H1 (cell line): Measurements from ENCODE around the gene HNRNPDL. TPM values are rescaled to one million over a fixed set of nuclear protein-coding genes. Genes with fewer than 3 reads are reported as not detected.
A peak's percentile ranks its signal among the peaks of the same experiment; 100 is the strongest.

ENCODE experiments used
- CTCF ChIA-PET: fragments of 300-600 bp; sonication (Branson Sonifier 250); formaldehyde crosslinking; loops from one replicate; lab custom pipeline; 2021; ENCODE audit not compliant: partially characterized antibody; lab: Charles Lee
- POLR2A ChIA-PET: fragments of 300-600 bp; sonication (Branson Sonifier 250); formaldehyde crosslinking; loops from one replicate; lab custom pipeline; 2021; ENCODE audit warnings: inconsistent platforms; ENCODE audit not compliant: partially characterized antibody; lab: Charles Lee
- DNase-seq, 2 experiments: peaks; one replicate each; pipeline versions ENCODE4 v3.0.0 to v3.0.0-alpha.2; 2010 to 2022; ENCODE audit warnings: low spot score in 2 of 2, low read depth in 1 of 2, mixed read lengths in 1 of 2
- FAIRE-seq: peaks from 2 replicates; lab custom pipeline; 2011; peaks lifted over from hg19 to GRCh38; lab: Jason Lieb, UNC
- H2AFZ ChIP-seq: 2 replicates; pipeline ENCODE4 v1.8.1; 2012; ENCODE audit warnings: low read length, inconsistent platforms
- H2AK5ac ChIP-seq: 2 replicates; pipeline ENCODE4 v1.6.1; 2013; ENCODE audit warnings: low read depth, low read length
- H2BK120ac ChIP-seq: replicated peaks from 2 replicates; pipeline ENCODE3; 2013; ENCODE audit warnings: low read depth, low read length, inconsistent platforms
- H2BK12ac ChIP-seq: 2 replicates; pipeline ENCODE4 v1.6.1; 2013; ENCODE audit warnings: low read depth, low read length
- H2BK15ac ChIP-seq: 2 replicates; pipeline ENCODE4 v1.6.1; 2013; ENCODE audit warnings: low read length
- H2BK20ac ChIP-seq: 2 replicates; pipeline ENCODE4 v1.6.1; 2013; ENCODE audit warnings: low read length
- H2BK5ac ChIP-seq: 2 replicates; pipeline ENCODE4 v1.6.1; 2013; ENCODE audit warnings: low read depth, low read length
- H3K14ac ChIP-seq: 2 replicates; pipeline ENCODE4 v1.6.1; 2013; ENCODE audit warnings: inconsistent platforms; ENCODE audit not compliant: insufficient read length
- H3K18ac ChIP-seq: 2 replicates; pipeline ENCODE4 v1.6.1; 2013; ENCODE audit warnings: low read length; ENCODE audit errors: extremely low read depth
- H3K23ac ChIP-seq: 2 replicates; pipeline ENCODE4 v1.6.1; 2013; ENCODE audit warnings: inconsistent platforms; ENCODE audit not compliant: insufficient read length
- H3K23me2 ChIP-seq: 2 replicates; pipeline ENCODE4 v1.6.1; 2013; ENCODE audit warnings: low read depth, low read length
- H3K27ac ChIP-seq: 2 replicates; pipeline ENCODE4 v1.6.1; 2011; ENCODE audit warnings: low read depth, low read length, inconsistent platforms
- H3K27me3 ChIP-seq, 4 experiments: replicated peaks in 1 of 4; 1 replicate in 1 of 4; 2 replicates in 3 of 4; pipeline versions ENCODE4 v1.6.1 to v1.8.1; 2011 to 2013; ENCODE audit warnings: low read length in 3 of 4, mild to moderate bottlenecking in 3 of 4, inconsistent platforms in 2 of 4, mixed read lengths in 2 of 4, moderate library complexity in 1 of 4; ENCODE audit not compliant: control insufficient read depth in 3 of 4, insufficient read depth in 3 of 4; ENCODE audit errors: extremely low read depth in 1 of 4
- H3K36me3 ChIP-seq, 4 experiments: 2 replicates each; pipeline versions ENCODE4 v1.6.1 to v1.8.1; 2011 to 2013; ENCODE audit warnings: mild to moderate bottlenecking in 4 of 4, low read length in 3 of 4, moderate library complexity in 2 of 4, control low read depth in 1 of 4, inconsistent platforms in 1 of 4; ENCODE audit not compliant: insufficient read depth in 4 of 4, control insufficient read depth in 2 of 4
- H3K4ac ChIP-seq: replicated peaks from 2 replicates; pipeline ENCODE3; 2013; ENCODE audit warnings: low read length, low read depth, mixed read lengths, inconsistent platforms; ENCODE audit not compliant: insufficient read length
- H3K4me1 ChIP-seq, 4 experiments: replicated peaks in 1 of 4; 1 replicate in 1 of 4; 2 replicates in 3 of 4; pipeline versions ENCODE4 v1.6.1 to v1.8.1; 2011 to 2013; ENCODE audit warnings: low read length in 3 of 4, inconsistent platforms in 2 of 4, mixed read lengths in 1 of 4; ENCODE audit not compliant: insufficient read depth in 4 of 4, control insufficient read depth in 3 of 4
- H3K4me2 ChIP-seq, 2 experiments: 2 replicates each; pipeline versions ENCODE4 v1.6.1 to v1.8.1; 2011 to 2013; ENCODE audit warnings: low read depth in 2 of 2, low read length in 2 of 2, control low read depth in 1 of 2, inconsistent platforms in 1 of 2, mild to moderate bottlenecking in 1 of 2; ENCODE audit not compliant: insufficient read depth in 1 of 2
- H3K4me3 ChIP-seq, 4 experiments: fragments of 200-600, 300-600 bp in 1 of 4; sonication (generic), shearing (Covaris generic), sonication (Bioruptor Twin) in 1 of 4; 2 replicates each; pipeline versions ENCODE4 v1.5.1 to v1.8.1; 2011 to 2016; ENCODE audit warnings: low read length in 4 of 4, low read depth in 3 of 4, control low read depth in 2 of 4, inconsistent platforms in 2 of 4, mild to moderate bottlenecking in 2 of 4, mixed read lengths in 1 of 4, moderate library complexity in 1 of 4; ENCODE audit not compliant: insufficient read depth in 2 of 4; ENCODE audit errors: extremely low read depth in 1 of 4
- H3K56ac ChIP-seq: replicated peaks from 2 replicates; pipeline ENCODE3; 2013; ENCODE audit warnings: low read depth, mild to moderate bottlenecking, mixed read lengths, low read length, inconsistent platforms; ENCODE audit not compliant: insufficient read length
- H3K79me1 ChIP-seq: 2 replicates; pipeline ENCODE4 v1.6.1; 2013; ENCODE audit warnings: low read depth, low read length, control low read depth
- H3K79me2 ChIP-seq, 2 experiments: 2 replicates each; pipeline versions ENCODE4 v1.6.1 to v1.8.1; 2012 to 2013; ENCODE audit warnings: low read length in 2 of 2, mild to moderate bottlenecking in 2 of 2, inconsistent platforms in 1 of 2; ENCODE audit not compliant: insufficient read depth in 2 of 2, control insufficient read depth in 1 of 2
- H3K9ac ChIP-seq, 4 experiments: replicated peaks in 1 of 4; 1 replicate in 1 of 4; 2 replicates in 3 of 4; pipeline versions ENCODE4 v1.6.1 to v1.8.1; 2011 to 2013; ENCODE audit warnings: low read depth in 3 of 4, low read length in 3 of 4, control low read depth in 2 of 4, mild to moderate bottlenecking in 2 of 4, moderate library complexity in 2 of 4, inconsistent platforms in 1 of 4; ENCODE audit errors: extremely low read depth in 1 of 4
- H3K9me3 ChIP-seq, 2 experiments: 2 replicates each; pipeline versions ENCODE4 v1.6.1 to v1.8.1; 2012 to 2013; ENCODE audit warnings: mild to moderate bottlenecking in 2 of 2, moderate library complexity in 2 of 2, control low read depth in 1 of 2, inconsistent platforms in 1 of 2, low read depth in 1 of 2, low read length in 1 of 2, mixed read lengths in 1 of 2; ENCODE audit not compliant: insufficient read depth in 2 of 2
- H4K20me1 ChIP-seq, 2 experiments: replicated peaks in 1 of 2; 2 replicates each; pipeline versions ENCODE3 to v1.8.1; 2011 to 2013; ENCODE audit warnings: inconsistent platforms in 2 of 2, low read length in 2 of 2, mild to moderate bottlenecking in 1 of 2; ENCODE audit not compliant: insufficient read depth in 2 of 2, control insufficient read depth in 1 of 2
- H4K5ac ChIP-seq: 2 replicates; pipeline ENCODE4 v1.6.1; 2013; ENCODE audit warnings: low read length, low read depth, mixed read lengths, inconsistent platforms; ENCODE audit not compliant: insufficient read length
- H4K8ac ChIP-seq: 2 replicates; pipeline ENCODE4 v1.8.0; 2013; ENCODE audit warnings: mild to moderate bottlenecking, moderate library complexity, low read length, inconsistent platforms; ENCODE audit not compliant: insufficient read depth; ENCODE audit errors: extremely low read depth
- H4K91ac ChIP-seq: replicated peaks from 2 replicates; pipeline ENCODE3; 2013; ENCODE audit warnings: low read length, mixed read lengths, inconsistent platforms; ENCODE audit not compliant: insufficient read length
- CEBPB ChIP-seq: IDR thresholded peaks from 2 replicates; pipeline ENCODE4 v1.6.1; 2012; ENCODE audit warnings: low read depth, low read length
- EGR1 ChIP-seq: IDR thresholded peaks from 2 replicates; pipeline ENCODE4 v1.6.1; 2011; ENCODE audit warnings: low read depth, low read length, borderline replicate concordance
- FOSL1 ChIP-seq: IDR thresholded peaks from 2 replicates; pipeline ENCODE4 v1.6.1; 2011; ENCODE audit warnings: mild to moderate bottlenecking, low read depth, low read length, moderate library complexity; ENCODE audit not compliant: insufficient read depth
- GABPA ChIP-seq: IDR thresholded peaks from 2 replicates; pipeline ENCODE4 v1.6.1; 2011; ENCODE audit warnings: mild to moderate bottlenecking, low read length, moderate library complexity, borderline replicate concordance; ENCODE audit not compliant: insufficient read depth
- KDM5A ChIP-seq: fragments of 200-600 bp; IDR thresholded peaks from 2 replicates; pipeline ENCODE4 v1.7.1; 2012; ENCODE audit warnings: mild to moderate bottlenecking, low read length, inconsistent platforms, mixed read lengths
- NRF1 ChIP-seq: IDR thresholded peaks from 2 replicates; pipeline ENCODE4 v1.6.1; 2011; ENCODE audit warnings: mild to moderate bottlenecking, low read depth, low read length, improper control_type of control experiment
- WGBS, 2 experiments: shearing (Covaris generic) in 1 of 2; methylation state at CpG; one replicate each; pipeline versions ENCODE4 v1.1.6 to v1.1.7; 2013 to 2015; ENCODE audit warnings: low lambda C conversion rate in 2 of 2, mixed read lengths in 2 of 2, inconsistent platforms in 1 of 2, low coverage in 1 of 2, missing lambda C conversion rate in 1 of 2; ENCODE audit not compliant: insufficient replicate concordance in 2 of 2, insufficient coverage in 1 of 2, insufficient read length in 1 of 2; ENCODE audit errors: extremely low coverage in 1 of 2, missing lambda C conversion rate in 1 of 2; 5-methylcytosine and 5-hydroxymethylcytosine counted together
- polyA plus RNA-seq, 7 experiments: library from polyadenylated mRNA; depleted of rRNA in 3 of 7; stranded (reverse) in 5 of 7; unstranded in 2 of 7; fragments of >200 nt in 5 of 7; fragments of 200-250 nt in 2 of 7; gene quantifications; 1 replicate in 5 of 7; 2 replicates in 1 of 7; 4 replicates in 1 of 7; pipeline versions ENCODE4 v1.2.1 to v1.2.3, GENCODE V29; 2011 to 2013; ENCODE audit warnings: missing spikeins in 2 of 7, mixed read lengths in 2 of 7
- total RNA-seq: library from RNA; stranded (reverse); fragmentation: NEBNext Ultra II Directional; extraction: Animal tissue kit (Norgen Biotek cat#: 25700); gene quantifications from 2 replicates; pipeline ENCODE4 v1.2.1, GENCODE V29; 2021

The HNRNPDL gene
- total and polyA plus RNA-seq, 2 of the 8 experiments (the other 6 are each of a cell fraction or from before 2014, with no cell fraction given) = 197 to 411 TPM

- H3K27ac ChIP-seq = no peak overlapping the region
- H4K91ac ChIP-seq = no peak overlapping the region
- no peak overlapping the region for H2BK12ac ChIP-seq
- peak overlapping the region; percentile 80 to 84 for H3K4me2 ChIP-seq
- H3K79me2 ChIP-seq = peaks cover 84 to 93% of the 10 kb centered on the region in 2 experiments
- no peaks in the 10 kb centered on the region for H3K9me3 ChIP-seq
- no peak overlapping the region for H2BK15ac ChIP-seq
- H3K23ac ChIP-seq = no peak overlapping the region
- H3K4me1 ChIP-seq = peaks cover 0 to 4% (median 1%) of the 10 kb centered on the region in 4 experiments; a peak in 3 of 7 replicates
- H3K14ac ChIP-seq = no peak overlapping the region
- ChIA-PET CTCF (no interaction called here), POLR2A (interaction anchor here (0.6 to 7.3 kb wide), 17 partner anchors 9 to 272 kb away, joined by 3 to 126 read pairs (median 5); partner anchors contain the start of gene HNRNPD)
- H2BK120ac ChIP-seq = no peak overlapping the region
- H3K79me1 ChIP-seq = peaks cover 3% of the 10 kb centered on the region; the same call in 1 of the 2 replicates
- peaks cover 35 to 38% of the 10 kb centered on the region in 2 experiments for H4K20me1 ChIP-seq
- H3K56ac ChIP-seq = no peak overlapping the region
- H3K9ac ChIP-seq = no peak overlapping the region
- TF ChIP-seq NRF1 (no peak), GABPA (no peak), CEBPB (no peak), KDM5A (no peak), EGR1 (no peak), FOSL1 (no peak)
- H3K36me3 ChIP-seq = peaks cover 9 to 29% (median 14%) of the 10 kb centered on the region in 4 experiments
- H2BK20ac ChIP-seq = no peak overlapping the region
- no peak overlapping the region for H2AFZ ChIP-seq
- no peak overlapping the region for H2AK5ac ChIP-seq
- H3K23me2 ChIP-seq = peaks cover 3% of the 10 kb centered on the region
- peak overlapping the region; percentile 23 to 95 (median 59); a peak in 5 of 8 replicates for H3K4me3 ChIP-seq
- H4K8ac ChIP-seq = no peak overlapping the region
- no peak overlapping the region for H2BK5ac ChIP-seq
- no peak for DNase-seq
- FAIRE-seq = no peak
- H3K4ac ChIP-seq = no peak overlapping the region
- WGBS, 2 experiments = 88% methylated on average over 4 of the region's 4 CpGs; no CpG with 5 or more reads in 1 of the 2 experiments
- H3K18ac ChIP-seq = no peak overlapping the region
- no peaks in the 10 kb centered on the region for H3K27me3 ChIP-seq
- no peak overlapping the region for H4K5ac ChIP-seq
Observed at GRCh38 chr4:82431831-82432230, 1.6 kb upstream of the HNRNPDL start.
